ENCODE measurements around the gene TBX10.
"Not testable (repeated sequence)": the region's sequence is repeated elsewhere in the genome, so short reads cannot be mapped to it uniquely, and the experiment has no call there.

Gene TBX10

DNA sequence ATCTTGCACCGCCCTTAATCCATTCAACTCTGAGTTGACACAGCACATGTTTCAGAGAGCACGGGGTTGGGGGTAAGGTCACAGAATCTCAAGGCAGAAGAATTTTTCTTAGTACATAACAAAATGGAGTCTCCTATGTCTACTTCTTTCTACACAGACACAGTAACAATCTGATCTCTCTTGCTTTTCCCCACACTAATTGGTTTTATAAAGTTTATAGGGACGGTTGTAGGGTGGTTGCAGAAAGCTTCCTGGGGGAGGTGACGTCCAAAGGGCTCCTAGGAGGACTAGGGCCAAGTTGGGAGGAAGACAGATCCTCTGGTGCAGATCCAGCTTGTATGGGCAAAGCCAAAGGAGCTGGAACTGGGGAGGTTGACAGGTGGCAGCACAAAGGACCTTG, 35.4 kb downstream of the TBX10 start:
- DNase-seq (ENCODE audit: low read depth, low spot score): not testable (repeated sequence)

DNA sequence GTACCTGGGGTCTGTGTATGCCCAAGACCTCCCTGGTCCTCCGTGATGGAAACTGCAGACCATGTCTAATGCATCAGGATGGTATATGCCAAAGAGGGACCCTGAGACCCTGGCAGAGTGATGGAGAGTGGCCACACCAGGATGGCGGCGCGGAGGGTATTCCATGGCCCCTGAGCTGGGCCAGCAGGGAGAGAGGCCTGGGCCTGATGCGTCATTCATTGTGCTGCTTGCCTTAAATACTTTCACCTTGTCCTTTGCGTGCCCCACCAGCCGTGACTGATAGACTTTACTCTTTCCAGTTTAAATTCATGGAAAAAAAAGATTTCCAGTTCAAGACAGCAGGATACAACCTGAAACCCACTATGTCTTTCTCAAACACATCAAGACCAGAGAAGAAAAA, 38.5 kb downstream of the TBX10 start:
- DNase-seq (ENCODE audit: low read depth, low spot score): no peak

DNA sequence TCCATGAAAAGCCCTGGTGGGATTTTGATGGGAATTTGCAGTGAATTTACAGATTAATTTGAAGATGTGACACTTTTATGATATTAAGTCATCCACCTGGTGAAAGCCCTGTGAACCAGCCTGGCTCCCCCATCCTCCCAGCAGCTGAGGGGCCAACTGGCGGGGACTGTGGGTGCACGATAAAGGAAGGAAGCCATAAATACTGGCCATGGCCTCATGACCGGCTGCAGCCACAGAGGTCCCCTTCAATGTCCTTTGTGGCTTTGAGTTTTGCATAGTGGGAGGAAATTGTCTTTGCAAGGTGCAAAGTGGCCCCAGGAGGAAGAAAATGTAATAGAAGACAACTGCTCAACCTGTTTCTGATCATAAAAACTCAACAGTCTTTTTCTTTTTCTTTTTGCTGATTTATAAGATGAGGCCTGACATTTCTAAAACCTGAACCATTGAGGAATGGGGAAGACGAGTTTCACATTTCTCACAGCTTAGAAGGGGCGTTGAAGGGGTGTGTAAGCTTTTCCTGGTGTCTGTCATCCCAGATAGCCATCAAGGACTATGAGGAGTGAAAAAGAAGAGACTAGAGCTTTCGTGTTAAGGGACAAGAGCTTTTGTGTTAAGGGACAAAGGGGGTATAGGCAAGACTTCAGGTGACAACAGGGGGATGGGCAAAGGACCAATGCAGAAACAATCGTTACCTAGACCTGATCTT, 39.1 kb downstream of the TBX10 start:
- no peak for DNase-seq (ENCODE audit: low read depth, low spot score)

DNA sequence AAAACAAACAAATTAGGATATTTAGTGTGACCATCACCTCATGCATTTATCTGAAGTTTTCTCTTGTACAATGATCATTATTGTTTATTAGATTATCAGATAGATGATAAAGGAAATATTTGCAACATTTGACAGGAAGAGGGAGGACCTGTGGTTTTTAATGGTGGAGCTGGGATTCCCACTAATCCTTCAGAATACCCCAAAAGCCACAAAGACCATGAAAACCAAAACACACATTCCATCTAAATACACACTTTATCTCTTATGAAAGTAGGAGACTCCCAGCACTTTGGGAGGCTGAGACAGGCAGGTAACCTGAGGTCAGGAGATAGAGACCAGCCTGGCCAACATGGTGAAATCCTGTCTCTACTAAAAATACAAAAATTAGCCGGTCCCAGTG, 40.4 kb downstream of the TBX10 start:
- DNase-seq (ENCODE audit: low read depth, low spot score): no peak

DNA sequence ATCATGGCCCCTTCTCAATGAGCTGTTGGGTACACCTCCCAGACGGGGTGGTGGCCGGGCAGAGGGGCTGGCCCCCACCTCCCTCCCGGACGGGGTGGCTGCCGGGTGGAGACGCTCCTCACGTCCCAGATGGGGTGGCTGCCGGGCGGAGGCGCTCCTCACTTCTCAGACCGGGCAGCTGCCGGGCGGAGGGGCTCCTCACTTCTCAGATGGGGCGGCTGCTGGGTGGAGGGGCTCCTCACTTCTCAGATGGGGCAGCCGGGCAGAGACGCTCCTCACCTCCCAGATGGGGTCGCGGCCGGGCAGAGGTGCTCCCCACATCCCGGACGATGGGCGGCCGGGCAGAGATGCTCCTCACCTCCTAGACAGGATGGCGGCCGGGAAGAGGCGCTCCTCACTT, 41.6 kb downstream of the TBX10 start:
- not testable (repeated sequence) for DNase-seq (ENCODE audit: low read depth, low spot score)

DNA sequence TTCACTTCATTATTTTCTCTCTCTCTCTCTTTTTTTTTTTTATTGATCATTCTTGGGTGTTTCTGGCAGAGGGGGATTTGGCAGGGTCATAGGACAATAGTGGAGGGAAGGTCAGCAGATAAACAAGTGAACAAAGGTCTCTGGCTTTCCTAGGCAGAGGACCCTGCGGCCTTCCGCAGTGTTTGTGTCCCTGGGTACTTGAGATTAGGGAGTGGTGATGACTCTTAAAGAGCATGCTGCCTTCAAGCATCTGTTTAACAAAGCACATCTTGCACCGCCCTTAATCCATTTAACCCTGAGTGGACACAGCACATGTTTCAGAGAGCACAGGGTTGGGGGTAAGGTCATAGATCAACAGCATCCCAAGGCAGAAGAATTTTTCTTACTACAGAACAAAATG, 42.1 kb downstream of the TBX10 start:
- not testable (repeated sequence) for DNase-seq (ENCODE audit: low read depth, low spot score)

DNA sequence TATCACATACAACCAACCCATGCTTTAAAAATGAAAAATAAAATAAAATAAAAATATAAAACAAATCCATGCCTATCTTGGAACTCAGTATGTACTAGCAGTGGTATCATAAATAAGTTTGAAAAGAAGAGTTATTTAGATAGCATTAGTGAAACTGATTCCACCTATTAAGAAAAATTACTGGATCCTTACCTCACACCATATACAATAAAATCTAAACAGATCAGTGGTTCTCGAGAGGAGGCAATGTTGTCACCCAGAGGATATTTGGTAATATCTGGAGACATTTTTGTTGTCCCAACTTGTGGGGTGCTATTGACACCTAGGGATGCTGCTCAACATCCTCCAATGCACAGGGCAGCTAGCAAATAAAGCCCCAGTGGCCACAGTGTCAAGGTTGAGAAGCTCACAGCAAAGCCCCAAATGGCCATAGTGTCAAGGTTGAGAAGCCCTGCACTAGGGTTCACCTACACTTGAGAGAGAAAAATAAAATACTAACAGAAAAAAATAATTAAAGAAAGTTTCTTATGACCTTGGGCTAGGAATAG, 42.7 kb downstream of the TBX10 start:
- no peak for DNase-seq (ENCODE audit: low read depth, low spot score)

DNA sequence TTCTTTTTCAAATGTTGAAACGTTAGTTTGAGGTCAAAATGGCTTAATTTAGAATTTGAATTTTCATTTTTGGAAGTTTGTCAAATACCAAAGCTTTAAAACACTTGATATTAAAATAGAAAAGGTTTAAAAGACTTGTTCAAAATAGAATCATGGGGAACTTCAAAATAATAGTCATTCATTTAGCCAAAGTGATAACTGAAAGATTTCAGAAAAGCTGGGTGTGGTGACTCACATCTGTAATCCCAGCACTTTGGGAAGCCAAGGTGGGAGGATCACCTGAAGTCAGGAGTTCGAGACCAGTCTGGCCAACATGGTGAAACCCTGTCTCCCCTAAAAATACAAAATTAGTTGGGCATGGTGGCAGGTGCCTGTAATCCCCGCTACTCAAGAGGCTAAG, 45.1 kb downstream of the TBX10 start:
- DNase-seq (ENCODE audit: low read depth, low spot score): no peak

DNA sequence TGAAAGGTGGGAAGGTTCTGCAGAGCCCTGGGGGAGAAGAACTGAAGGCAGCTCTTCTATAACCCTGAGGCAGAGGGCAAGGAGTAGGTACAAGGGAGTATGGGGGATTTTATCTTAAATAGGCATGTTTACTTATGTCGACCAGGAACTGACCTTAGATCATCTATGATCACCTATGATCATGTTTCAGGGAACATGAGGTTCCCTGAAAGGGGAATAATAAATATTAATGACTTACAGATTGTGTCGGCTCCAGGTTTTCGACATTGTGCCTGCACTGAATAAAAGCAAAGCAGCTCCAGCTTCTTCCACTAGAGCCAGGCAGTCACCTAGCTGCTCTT, 46.0 kb downstream of the TBX10 start:
- DNase-seq (ENCODE audit: low read depth, low spot score): no peak

DNA sequence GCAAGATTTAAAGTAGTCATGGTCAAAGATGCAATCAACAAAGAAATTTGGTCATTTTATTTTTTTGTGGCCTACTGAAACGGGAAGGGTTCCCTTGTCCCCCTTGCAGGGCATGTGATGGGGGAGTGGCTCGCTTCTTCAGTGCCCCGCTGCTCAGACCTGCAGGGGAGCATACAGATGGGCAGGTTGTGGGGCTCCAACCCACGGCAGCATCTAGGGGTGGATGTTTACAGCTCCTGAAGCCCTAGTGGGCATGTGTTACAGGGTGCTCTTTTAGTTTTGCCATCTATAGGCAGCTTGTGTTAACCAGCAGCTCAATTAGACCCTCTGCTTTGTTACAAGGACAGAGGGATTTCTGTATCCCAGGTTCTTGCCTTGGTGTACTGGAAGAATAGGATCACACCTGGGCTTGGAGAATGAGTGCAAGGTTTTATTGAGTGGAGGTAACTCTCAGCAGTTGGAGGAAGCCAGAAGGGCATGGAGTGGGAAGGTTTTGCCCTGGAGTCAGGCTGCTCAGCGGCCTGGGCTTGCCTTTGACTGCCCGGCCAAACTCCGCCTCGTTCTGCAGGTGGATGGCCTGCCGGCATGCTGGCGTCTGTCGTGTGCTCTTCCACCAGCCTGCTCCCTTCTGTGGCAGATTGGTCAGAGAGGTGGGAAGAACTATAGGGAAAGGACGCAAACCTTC, 46.5 kb downstream of the TBX10 start:
- DNase-seq (ENCODE audit: low read depth, low spot score): no peak

DNA sequence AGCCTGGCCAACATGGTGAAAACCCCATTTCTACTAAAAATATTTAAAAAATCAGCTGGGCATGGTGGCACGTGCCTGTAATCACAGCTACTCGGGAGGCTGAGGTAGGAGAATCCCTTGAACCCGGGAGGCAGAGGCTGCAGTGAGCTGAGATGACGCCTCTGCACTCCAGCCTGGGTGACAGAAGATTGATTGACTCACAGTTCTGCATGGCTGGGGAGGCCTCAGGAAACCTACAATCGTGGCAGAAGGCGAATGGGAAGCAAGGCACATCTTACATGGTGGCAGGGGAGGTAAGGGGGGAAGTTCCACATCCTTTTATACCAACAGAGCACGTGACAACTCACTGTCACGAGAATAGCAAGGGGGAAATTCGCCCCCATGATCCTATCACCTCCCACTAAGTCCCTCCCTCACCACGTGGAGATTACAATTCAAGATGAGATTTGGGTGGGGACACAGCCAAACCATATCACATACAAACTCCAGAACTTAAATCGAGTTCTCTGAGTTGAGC, 50.6 kb downstream of the TBX10 start:
- DNase-seq (ENCODE audit: low read depth, low spot score): not testable (repeated sequence)

DNA sequence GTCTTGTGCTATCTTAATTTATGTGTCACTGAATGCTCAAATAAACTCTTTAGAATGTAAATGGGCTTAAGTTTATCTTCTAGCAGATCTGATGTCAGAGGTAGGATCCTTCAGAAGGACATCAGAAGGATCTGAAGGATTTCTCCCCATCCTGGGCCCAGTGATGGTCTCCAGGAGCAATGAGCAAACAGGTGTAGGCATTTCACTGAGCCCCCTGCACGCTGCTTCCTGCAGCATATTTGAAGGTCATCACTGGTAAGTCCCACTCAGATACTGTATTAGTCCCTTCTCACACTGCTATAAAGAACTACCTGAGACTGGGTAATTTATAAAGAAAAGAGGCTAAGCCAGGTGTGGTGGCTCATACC, 51.4 kb downstream of the TBX10 start:
- no peak for DNase-seq (ENCODE audit: low read depth, low spot score)

DNA sequence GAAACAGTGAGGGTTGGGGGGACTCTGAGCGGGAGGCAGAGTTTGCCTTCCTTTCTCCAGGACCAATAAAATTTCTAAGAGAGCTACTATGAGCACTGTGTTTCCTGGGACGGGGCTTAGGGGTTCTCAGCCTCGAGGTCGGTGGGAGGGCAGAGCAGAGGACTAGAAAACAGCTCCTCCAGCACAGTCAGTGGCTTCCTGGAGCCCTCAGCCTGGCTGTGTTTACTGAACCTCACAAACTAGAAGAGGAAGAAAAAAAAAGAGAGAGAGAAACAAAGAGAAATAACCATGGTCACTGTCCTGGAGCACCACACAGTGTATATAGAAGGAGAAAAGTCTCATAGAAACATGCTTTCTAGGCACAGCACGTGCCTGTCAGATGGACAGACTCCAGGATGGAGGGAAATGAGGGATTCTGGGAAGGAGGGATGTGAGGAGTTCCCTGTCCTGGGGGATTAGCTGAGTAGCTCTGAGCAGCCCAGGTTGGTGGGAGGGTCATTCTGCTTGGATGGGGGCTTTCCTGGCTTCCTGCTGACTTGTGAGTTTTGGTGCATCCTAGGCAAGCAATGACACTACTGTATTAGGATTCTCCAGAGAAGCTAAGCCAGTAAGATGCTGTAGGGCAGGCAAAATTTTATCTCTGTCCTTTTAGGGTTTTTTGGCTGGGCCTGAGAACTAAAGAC, 52.9 kb downstream of the TBX10 start:
- no peak for DNase-seq (ENCODE audit: low read depth, low spot score)

DNA sequence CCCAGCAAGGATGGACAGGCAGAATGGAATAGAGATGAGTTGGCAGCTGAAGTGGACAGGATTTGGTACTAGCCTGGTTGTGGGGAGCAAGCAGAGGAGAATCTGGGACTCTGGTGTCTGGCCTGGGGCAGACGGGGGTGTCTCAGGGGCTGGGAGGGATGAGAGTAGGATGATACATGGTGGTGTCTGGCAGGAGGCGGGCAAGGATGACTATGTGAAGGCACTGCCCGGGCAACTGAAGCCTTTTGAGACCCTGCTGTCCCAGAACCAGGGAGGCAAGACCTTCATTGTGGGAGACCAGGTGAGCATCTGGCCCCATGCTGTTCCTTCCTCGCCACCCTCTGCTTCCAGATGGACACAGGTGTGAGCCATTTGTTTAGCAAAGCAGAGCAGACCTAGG, 53.7 kb downstream of the TBX10 start:
- no peak for DNase-seq (ENCODE audit: low read depth, low spot score)

DNA sequence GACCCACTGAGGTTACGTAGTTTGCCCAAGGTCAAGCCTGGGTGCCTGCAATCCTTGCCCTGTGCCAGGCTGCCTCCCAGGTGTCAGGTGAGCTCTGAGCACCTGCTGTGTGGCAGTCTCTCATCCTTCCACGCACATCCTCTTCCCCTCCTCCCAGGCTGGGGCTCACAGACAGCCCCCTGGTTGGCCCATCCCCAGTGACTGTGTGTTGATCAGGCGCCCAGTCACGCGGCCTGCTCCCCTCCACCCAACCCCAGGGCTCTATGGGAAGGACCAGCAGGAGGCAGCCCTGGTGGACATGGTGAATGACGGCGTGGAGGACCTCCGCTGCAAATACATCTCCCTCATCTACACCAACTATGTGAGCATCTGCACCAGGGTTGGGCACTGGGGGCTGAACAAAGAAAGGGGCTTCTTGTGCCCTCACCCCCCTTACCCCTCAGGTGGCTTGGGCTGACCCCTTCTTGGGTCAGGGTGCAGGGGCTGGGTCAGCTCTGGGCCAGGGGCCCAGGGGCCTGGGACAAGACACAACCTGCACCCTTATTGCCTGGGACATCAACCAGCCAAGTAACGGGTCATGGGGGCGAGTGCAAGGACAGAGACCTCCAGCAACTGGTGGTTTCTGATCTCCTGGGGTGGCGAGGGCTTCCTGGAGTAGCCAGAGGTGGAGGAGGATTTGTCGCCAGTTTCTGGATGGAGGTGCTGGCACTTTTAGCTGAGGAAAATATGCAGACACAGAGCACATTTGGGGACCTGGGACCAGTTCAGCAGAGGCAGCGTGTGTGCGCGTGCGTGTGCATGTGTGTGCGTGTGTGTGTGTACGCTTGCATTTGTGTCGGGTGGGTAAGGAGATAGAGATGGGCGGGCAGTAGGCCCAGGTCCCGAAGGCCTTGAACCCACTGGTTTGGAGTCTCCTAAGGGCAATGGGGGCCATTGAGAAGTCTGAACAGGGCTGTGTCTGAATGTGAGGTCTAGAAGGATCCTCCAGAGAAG, 54.4 kb downstream of the TBX10 start:
- DNase-seq (ENCODE audit: low read depth, low spot score): no peak

DNA sequence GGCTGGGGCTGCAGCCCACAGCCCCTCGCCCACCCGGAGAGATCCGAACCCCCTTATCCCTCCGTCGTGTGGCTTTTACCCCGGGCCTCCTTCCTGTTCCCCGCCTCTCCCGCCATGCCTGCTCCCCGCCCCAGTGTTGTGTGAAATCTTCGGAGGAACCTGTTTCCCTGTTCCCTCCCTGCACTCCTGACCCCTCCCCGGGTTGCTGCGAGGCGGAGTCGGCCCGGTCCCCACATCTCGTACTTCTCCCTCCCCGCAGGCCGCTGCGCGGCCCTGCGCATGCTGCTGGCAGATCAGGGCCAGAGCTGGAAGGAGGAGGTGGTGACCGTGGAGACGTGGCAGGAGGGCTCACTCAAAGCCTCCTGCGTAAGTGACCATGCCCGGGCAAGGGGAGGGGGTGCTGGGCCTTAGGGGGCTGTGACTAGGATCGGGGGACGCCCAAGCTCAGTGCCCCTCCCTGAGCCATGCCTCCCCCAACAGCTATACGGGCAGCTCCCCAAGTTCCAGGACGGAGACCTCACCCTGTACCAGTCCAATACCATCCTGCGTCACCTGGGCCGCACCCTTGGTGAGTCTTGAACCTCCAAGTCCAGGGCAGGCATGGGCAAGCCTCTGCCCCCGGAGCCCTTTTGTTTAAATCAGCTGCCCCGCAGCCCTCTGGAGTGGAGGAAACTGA, 55.2 kb downstream of the TBX10 start:
- DNase-seq (ENCODE audit: low read depth, low spot score): no peak

DNA sequence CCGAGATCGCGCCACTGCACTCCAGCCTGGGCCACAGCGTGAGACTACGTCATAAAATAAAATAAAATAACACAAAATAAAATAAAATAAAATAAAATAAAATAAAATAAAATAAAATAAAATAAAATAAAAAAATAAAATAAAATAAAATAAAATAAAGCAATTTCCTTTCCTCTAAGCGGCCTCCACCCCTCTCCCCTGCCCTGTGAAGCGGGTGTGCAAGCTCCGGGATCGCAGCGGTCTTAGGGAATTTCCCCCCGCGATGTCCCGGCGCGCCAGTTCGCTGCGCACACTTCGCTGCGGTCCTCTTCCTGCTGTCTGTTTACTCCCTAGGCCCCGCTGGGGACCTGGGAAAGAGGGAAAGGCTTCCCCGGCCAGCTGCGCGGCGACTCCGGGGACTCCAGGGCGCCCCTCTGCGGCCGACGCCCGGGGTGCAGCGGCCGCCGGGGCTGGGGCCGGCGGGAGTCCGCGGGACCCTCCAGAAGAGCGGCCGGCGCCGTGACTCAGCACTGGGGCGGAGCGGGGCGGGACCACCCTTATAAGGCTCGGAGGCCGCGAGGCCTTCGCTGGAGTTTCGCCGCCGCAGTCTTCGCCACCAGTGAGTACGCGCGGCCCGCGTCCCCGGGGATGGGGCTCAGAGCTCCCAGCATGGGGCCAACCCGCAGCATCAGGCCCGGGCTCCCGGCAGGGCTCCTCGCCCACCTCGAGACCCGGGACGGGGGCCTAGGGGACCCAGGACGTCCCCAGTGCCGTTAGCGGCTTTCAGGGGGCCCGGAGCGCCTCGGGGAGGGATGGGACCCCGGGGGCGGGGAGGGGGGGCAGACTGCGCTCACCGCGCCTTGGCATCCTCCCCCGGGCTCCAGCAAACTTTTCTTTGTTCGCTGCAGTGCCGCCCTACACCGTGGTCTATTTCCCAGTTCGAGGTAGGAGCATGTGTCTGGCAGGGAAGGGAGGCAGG, 56.0 kb downstream of the TBX10 start, which contains the start of gene GSTP1:
TSS of gene GSTP1 (plus strand) at position 566 of the 958 bp plus-strand sequence. CDS start at position 598, 32 bp downstream.
- DNase-seq (ENCODE audit: low read depth, low spot score): no peak

DNA sequence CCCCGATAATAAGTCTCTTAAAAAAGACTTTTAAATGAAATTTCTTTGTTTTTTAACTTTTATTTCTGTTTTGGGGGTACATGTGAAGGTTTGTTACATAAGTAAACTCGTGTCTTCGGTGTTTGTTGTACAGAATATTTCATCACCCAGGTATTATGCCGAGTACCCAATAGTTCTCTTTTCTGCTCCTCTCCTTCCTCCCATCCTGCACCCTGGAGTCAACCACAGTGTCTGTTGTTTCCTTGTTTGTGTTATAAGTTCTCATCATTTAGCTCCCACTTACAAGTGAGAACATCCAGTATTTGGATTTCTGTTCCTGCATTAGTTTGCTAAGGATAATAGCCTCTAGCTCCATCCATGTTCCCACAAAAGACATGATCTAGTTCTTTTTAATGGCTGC, 57.6 kb downstream of the TBX10 start:
- DNase-seq (ENCODE audit: low read depth, low spot score): no peak

DNA sequence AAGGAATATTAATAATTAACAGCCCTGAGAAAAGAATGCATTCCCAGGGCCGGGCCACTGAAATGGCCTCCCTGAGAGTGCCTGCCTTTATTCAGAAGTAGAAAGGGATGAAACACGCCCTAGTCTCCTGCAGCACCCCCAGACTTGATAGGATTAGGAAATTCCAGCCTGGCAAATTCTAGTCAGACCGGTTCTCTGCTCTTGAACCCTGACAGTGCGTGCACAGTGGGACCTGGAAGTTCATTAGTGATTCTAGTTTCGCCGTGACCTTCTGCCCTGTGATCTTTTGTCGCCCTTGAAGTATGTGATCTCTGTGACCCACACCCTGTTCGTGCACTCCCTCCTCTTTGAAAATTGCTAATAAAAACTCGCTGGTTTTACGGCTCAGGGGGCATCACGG, 58.1 kb downstream of the TBX10 start:
- DNase-seq (ENCODE audit: low read depth, low spot score): no peak
